CD4-positive, alpha-beta T cell treated with Interleukin-17A for 4 hours (primary cell): ENCODE results near the gene DDX49.
"Not testable (repeated sequence)": the region's sequence is repeated elsewhere in the genome, so short reads cannot be mapped to it uniquely, and the experiment has no call there.

Source experiments
- DNase-seq: peaks from one replicate; pipeline ENCODE4 v3.0.0-alpha.2; 2020; ENCODE audit warnings: mixed read lengths

Gene DDX49

GRCh38 chr19:18913466-18913865, 6.0 kb upstream of the DDX49 start:
- no peak for DNase-seq

- peak; percentile 30 for DNase-seq
Measured at GRCh38 chr19:18915639-18916038, 3.9 kb upstream of the DDX49 start.

GRCh38 chr19:18917593-18917992, 1.9 kb upstream of the DDX49 start:
- DNase-seq, result not testable (repeated sequence)

GRCh38 chr19:18919900-18920214, 342 bp downstream of the DDX49 start:
- no peak for DNase-seq

GRCh38 chr19:18920400-18920799, 885 bp downstream of the DDX49 start:
- no peak for DNase-seq

GRCh38 chr19:18921593-18921992, 2.1 kb downstream of the DDX49 start:
- no peak for DNase-seq

- no peak for DNase-seq
Measured at GRCh38 chr19:18922228-18922985, 2.9 kb downstream of the DDX49 start.

- DNase-seq, result no peak
Measured at GRCh38 chr19:18924684-18925213, 5.2 kb downstream of the DDX49 start.

GRCh38 chr19:18928018-18928805, 8.7 kb downstream of the DDX49 start:
- DNase-seq, result no peak

GRCh38 chr19:18929311-18929710, 9.8 kb downstream of the DDX49 start:
- no peak for DNase-seq

- DNase-seq, result no peak
Measured at GRCh38 chr19:18931316-18932162, 12.0 kb downstream of the DDX49 start.

GRCh38 chr19:18932216-18932841, 12.8 kb downstream of the DDX49 start:
- peak; percentile 90 for DNase-seq

GRCh38 chr19:18933297-18933696, 13.8 kb downstream of the DDX49 start:
- no peak for DNase-seq

- no peak for DNase-seq
Measured at GRCh38 chr19:18939163-18939562, 19.6 kb downstream of the DDX49 start.

GRCh38 chr19:18939922-18940768, 20.6 kb downstream of the DDX49 start:
- no peak for DNase-seq

- DNase-seq, result peak; percentile 89
Measured at GRCh38 chr19:18940769-18941627, 21.5 kb downstream of the DDX49 start, which contains the start of gene HOMER3. Gene HOMER3, minus strand, starts transcription at chr19:18941217. Its CDS starts 2,235 bp downstream, at chr19:18938982.

- DNase-seq, result no peak
Measured at GRCh38 chr19:18941628-18942354, 22.3 kb downstream of the DDX49 start.

- DNase-seq, result no peak
Measured at GRCh38 chr19:18942692-18943091, 23.2 kb downstream of the DDX49 start.

- DNase-seq, result no peak
Measured at GRCh38 chr19:18943465-18943864, 23.9 kb downstream of the DDX49 start.

GRCh38 chr19:18945297-18945696, 25.8 kb downstream of the DDX49 start:
- no peak for DNase-seq
